Inflammatory macrophage treated with lipopolysaccharide for 1 hour (primary cell): ENCODE data around the gene MYO1D.
"Not testable (repeated sequence)": the region's sequence is repeated elsewhere in the genome, so short reads cannot be mapped to it uniquely, and the experiment has no call there.

Source experiments
- DNase-seq, 2 donors: peaks; one replicate each; pipeline ENCODE4 v3.0.0-alpha.2; 2020 to 2022

MYO1D gene

GRCh38 chr17:32854207-32854606, 22.7 kb downstream of the MYO1D start:
- no peak for DNase-seq

GRCh38 chr17:32852811-32853210, 24.1 kb downstream of the MYO1D start:
- no peak for DNase-seq

GRCh38 chr17:32849879-32850278, 27.0 kb downstream of the MYO1D start:
- DNase-seq, result no peak

- no peak for DNase-seq
Measured at GRCh38 chr17:32847977-32848376, 28.9 kb downstream of the MYO1D start.

GRCh38 chr17:32846143-32846542, 30.8 kb downstream of the MYO1D start:
- DNase-seq, result no peak

- DNase-seq, result no peak
Measured at GRCh38 chr17:32840241-32840640, 36.7 kb downstream of the MYO1D start.

GRCh38 chr17:32836527-32836926, 40.4 kb downstream of the MYO1D start:
- no peak for DNase-seq

- no peak for DNase-seq
Measured at GRCh38 chr17:32835291-32835761, 41.6 kb downstream of the MYO1D start.

- DNase-seq, result no peak
Measured at GRCh38 chr17:32834104-32834503, 42.8 kb downstream of the MYO1D start.

GRCh38 chr17:32833526-32833925, 43.4 kb downstream of the MYO1D start:
- no peak for DNase-seq

- no peak for DNase-seq
Measured at GRCh38 chr17:32833076-32833475, 43.8 kb downstream of the MYO1D start.

- DNase-seq, result no peak
Measured at GRCh38 chr17:32831627-32832243, 45.2 kb downstream of the MYO1D start.

- no peak for DNase-seq
Measured at GRCh38 chr17:32831223-32831622, 45.7 kb downstream of the MYO1D start.

GRCh38 chr17:32828822-32829221, 48.1 kb downstream of the MYO1D start:
- no peak for DNase-seq

GRCh38 chr17:32827227-32827626, 49.7 kb downstream of the MYO1D start:
- no peak for DNase-seq

- no peak for DNase-seq
Measured at GRCh38 chr17:32826076-32826475, 50.8 kb downstream of the MYO1D start.

- DNase-seq, result no peak
Measured at GRCh38 chr17:32824334-32824733, 52.6 kb downstream of the MYO1D start.

- DNase-seq, result peak in 1 of 2 donors; percentile 41
Measured at GRCh38 chr17:32822996-32823395, 53.9 kb downstream of the MYO1D start.

GRCh38 chr17:32821987-32822934, 54.7 kb downstream of the MYO1D start:
- not testable (repeated sequence) for DNase-seq

- no peak for DNase-seq
Measured at GRCh38 chr17:32820440-32820839, 56.5 kb downstream of the MYO1D start.

- no peak for DNase-seq
Measured at GRCh38 chr17:32819787-32820186, 57.1 kb downstream of the MYO1D start.

- no peak for DNase-seq
Measured at GRCh38 chr17:32819035-32819434, 57.9 kb downstream of the MYO1D start.

- no peak for DNase-seq
Measured at GRCh38 chr17:32815460-32815859, 61.5 kb downstream of the MYO1D start.

GRCh38 chr17:32814836-32815235, 62.1 kb downstream of the MYO1D start:
- no peak for DNase-seq
